HepG2 (cell line): ENCODE data around the gene HEY2.

Experiments
- CTCF ChIP-seq: sonication (generic); formaldehyde crosslinking; IDR thresholded peaks from 2 replicates; pipeline ENCODE4 v1.5.0; 2020; ENCODE audit warnings: mild to moderate bottlenecking, missing genetic modification reagents, moderate library complexity
- E2F2 ChIP-seq: sonication (generic); formaldehyde crosslinking; IDR thresholded peaks from 2 replicates; pipeline ENCODE4 v1.4.0; 2020; ENCODE audit warnings: missing genetic modification reagents, borderline replicate concordance
- EED ChIP-seq: sonication (generic); formaldehyde crosslinking; IDR thresholded peaks from 2 replicates; pipeline ENCODE4 v1.5.0; 2020; ENCODE audit warnings: mild to moderate bottlenecking, missing genetic modification reagents
- MXD4 ChIP-seq: IDR thresholded peaks from 2 replicates; pipeline ENCODE4 v1.6.1; 2016; ENCODE audit warnings: mild to moderate bottlenecking, missing biosample characterization, missing genetic modification reagents
- THAP9 ChIP-seq: sonication (generic); formaldehyde crosslinking; IDR thresholded peaks from 2 replicates; pipeline ENCODE4; 2020; ENCODE audit warnings: missing genetic modification reagents, mild to moderate bottlenecking, borderline replicate concordance
- ZFP36 ChIP-seq: fragments of 150-350 bp; IDR thresholded peaks from 2 replicates; pipeline ENCODE4 v1.6.1; 2018; ENCODE audit warnings: borderline replicate concordance, low read length, low read depth; ENCODE audit not compliant: partially characterized antibody
- ZFP37 ChIP-seq: sonication (generic); formaldehyde crosslinking; IDR thresholded peaks from 2 replicates; pipeline ENCODE4 v1.4.0; 2020; ENCODE audit warnings: missing genetic modification reagents, borderline replicate concordance
- ZIK1 ChIP-seq: sonication (generic); formaldehyde crosslinking; IDR thresholded peaks from 2 replicates; pipeline ENCODE4 v1.5.0; 2020; ENCODE audit warnings: mild to moderate bottlenecking, low read depth, missing genetic modification reagents, borderline replicate concordance
- ZNF331 ChIP-seq: sonication (generic); formaldehyde crosslinking; IDR thresholded peaks from 2 replicates; pipeline ENCODE4 v1.4.0; 2020; ENCODE audit warnings: missing genetic modification reagents
- ZNF513 ChIP-seq: sonication (generic); formaldehyde crosslinking; conservative IDR thresholded peaks from 2 replicates; pipeline ENCODE4 v1.5.0; 2020; ENCODE audit warnings: missing genetic modification reagents
- ZNF639 ChIP-seq: conservative IDR thresholded peaks from 2 replicates; pipeline ENCODE4 v1.6.1; 2018; ENCODE audit warnings: missing genetic modification reagents

- no peak for TF ChIP-seq CTCF
- no peak for TF ChIP-seq ZIK1
- TF ChIP-seq ZNF331 (CRISPR knock-in tag): no peak
- TF ChIP-seq ZNF513 (CRISPR knock-in tag): no peak
- TF ChIP-seq ZFP36: no peak
- TF ChIP-seq MXD4: no peak
- TF ChIP-seq ZNF639 (CRISPR knock-in tag): no peak
- no peak for TF ChIP-seq THAP9 (CRISPR knock-in tag)
- TF ChIP-seq EED: no peak
- no peak for TF ChIP-seq ZFP37 (CRISPR knock-in tag)
- no peak for TF ChIP-seq E2F2 (CRISPR knock-in tag)
Measured at GRCh38 chr6:125753937-125754259, 4.5 kb downstream of the HEY2 start.
